SU-DHL-6 (cell line): Measurements from ENCODE around the gene TXLNG.

Experiments used
- CTCF ChIP-seq: fragments of 200-600 bp; sonication (generic); IDR thresholded peaks from one replicate; pipeline ENCODE4 v1.5.1; 2017; ENCODE audit warnings: antibody characterized with exemption, mild to moderate bottlenecking, low read length, moderate library complexity; ENCODE audit not compliant: insufficient read depth, poor library complexity, severe bottlenecking
- EZH2phosphoT487 ChIP-seq: fragments of 200-600 bp; sonication (generic), shearing (Covaris generic); conservative IDR thresholded peaks from 2 replicates; pipeline ENCODE4 v1.6.1; 2018; ENCODE audit warnings: mild to moderate bottlenecking, antibody characterized with exemption, low read length, moderate library complexity, mixed read lengths

DNA sequence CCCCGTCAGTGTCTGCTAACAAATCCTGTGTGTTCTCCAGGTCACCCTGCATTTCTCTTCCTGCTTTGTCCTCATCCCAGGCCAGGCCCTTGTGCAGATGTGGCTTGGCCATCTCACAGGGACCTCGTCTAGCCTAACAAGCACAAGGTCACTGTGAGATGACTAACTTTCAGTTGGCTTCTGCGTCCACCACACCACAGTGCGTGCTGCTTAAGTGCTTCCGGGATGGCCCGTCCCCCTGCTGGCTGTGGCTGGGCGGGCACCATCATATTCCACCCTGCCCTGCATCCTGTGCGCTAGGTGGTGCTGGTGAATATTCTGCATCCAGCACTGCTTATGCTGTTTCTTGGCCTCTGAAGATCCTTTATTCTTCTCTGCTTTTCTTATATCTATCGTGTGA lies 50.1 kb downstream of the TXLNG start:
- no peak for TF ChIP-seq CTCF
- TF ChIP-seq EZH2phosphoT487, result no peak
